ENCODE data around the gene ATP1B3.
"Not testable (repeated sequence)": the region's sequence is repeated elsewhere in the genome, so short reads cannot be mapped to it uniquely, and the experiment has no call there.

Gene ATP1B3

GRCh38 chr3:141949399-141949798 is 73.0 kb downstream of the ATP1B3 start:
- no peak for DNase-seq (ENCODE audit: low read depth)

- no peak for DNase-seq (ENCODE audit: low read depth)
Observed at GRCh38 chr3:141949972-141950371, 73.5 kb downstream of the ATP1B3 start.

GRCh38 chr3:141950572-141951493 is 74.4 kb downstream of the ATP1B3 start:
- DNase-seq (ENCODE audit: low read depth) = no peak

- no peak for DNase-seq (ENCODE audit: low read depth)
Observed at GRCh38 chr3:141952611-141953010, 76.2 kb downstream of the ATP1B3 start.

- no peak for DNase-seq (ENCODE audit: low read depth)
Observed at GRCh38 chr3:141955175-141955574, 78.7 kb downstream of the ATP1B3 start.

GRCh38 chr3:141959589-141960554 is 83.4 kb downstream of the ATP1B3 start:
- peak; percentile 43 for DNase-seq (ENCODE audit: low read depth)

- peak; percentile 13 for DNase-seq (ENCODE audit: low read depth)
Observed at GRCh38 chr3:141960731-141961130, 84.3 kb downstream of the ATP1B3 start.

- DNase-seq (ENCODE audit: low read depth) = no peak
Observed at GRCh38 chr3:141963301-141963700, 86.9 kb downstream of the ATP1B3 start.

GRCh38 chr3:141965471-141965870 is 89.0 kb downstream of the ATP1B3 start:
- no peak for DNase-seq (ENCODE audit: low read depth)

- DNase-seq (ENCODE audit: low read depth) = no peak
Observed at GRCh38 chr3:141969711-141970110, 93.3 kb downstream of the ATP1B3 start.

- no peak for DNase-seq (ENCODE audit: low read depth)
Observed at GRCh38 chr3:141971571-141971970, 95.1 kb downstream of the ATP1B3 start.

GRCh38 chr3:141972399-141972798 is 96.0 kb downstream of the ATP1B3 start:
- DNase-seq (ENCODE audit: low read depth) = no peak

- not testable (repeated sequence) for DNase-seq (ENCODE audit: low read depth)
Observed at GRCh38 chr3:141974777-141975176, 98.3 kb downstream of the ATP1B3 start.

Measured in fibroblast of the conjunctiva (primary cell).